Testis (tissue), 2 donors: ENCODE measurements around the gene FREM1.

Experiments used
- CTCF ChIP-seq, 3 experiments: fragments of 450-650 bp in 2 of 3; fragments of 200-600 bp in 1 of 3; sonication (generic) in 1 of 3; IDR thresholded peaks; one replicate each; pipeline ENCODE4 v1.5.1; 2016 to 2019; ENCODE audit warnings: antibody characterized with exemption in 3 of 3, mild to moderate bottlenecking in 2 of 3, moderate library complexity in 1 of 3
- POLR2A ChIP-seq: fragments of 450-650 bp; IDR thresholded peaks from one replicate; pipeline ENCODE4 v1.6.1; 2017; ENCODE audit warnings: antibody characterized with exemption, mild to moderate bottlenecking, moderate library complexity

- no peak for TF ChIP-seq CTCF (IDR thresholded peaks at IDR 0.05)
- TF ChIP-seq POLR2A = no peak
Measured at GRCh38 chr9:14864309-14864708, 45.9 kb downstream of the FREM1 start.
